Upper lobe of left lung (tissue), 4 donors: ENCODE results near the gene MACROD2.

Experiments used
- EP300 ChIP-seq, 4 donors: sonication (generic); formaldehyde crosslinking; IDR thresholded peaks; one replicate each; pipeline ENCODE4 v1.5.1; 2017; ENCODE audit warnings: antibody characterized with exemption in 4 of 4, control low read depth in 2 of 4
- POLR2A ChIP-seq, 4 donors: fragments of 450-650 bp; IDR thresholded peaks; one replicate each; pipeline ENCODE4 v1.5.1; 2016 to 2017; ENCODE audit warnings: antibody characterized with exemption in 4 of 4, mild to moderate bottlenecking in 2 of 4
- TF ChIP-seq, protein P1 (sequence below), 6 experiments: fragments of 450-650 bp in 4 of 6; fragments of 200-600 bp in 2 of 6; sonication (generic) in 2 of 6; IDR thresholded peaks; one replicate each; pipeline ENCODE4 v1.5.1; 2016 to 2019; ENCODE audit warnings: antibody characterized with exemption in 6 of 6

DNA sequence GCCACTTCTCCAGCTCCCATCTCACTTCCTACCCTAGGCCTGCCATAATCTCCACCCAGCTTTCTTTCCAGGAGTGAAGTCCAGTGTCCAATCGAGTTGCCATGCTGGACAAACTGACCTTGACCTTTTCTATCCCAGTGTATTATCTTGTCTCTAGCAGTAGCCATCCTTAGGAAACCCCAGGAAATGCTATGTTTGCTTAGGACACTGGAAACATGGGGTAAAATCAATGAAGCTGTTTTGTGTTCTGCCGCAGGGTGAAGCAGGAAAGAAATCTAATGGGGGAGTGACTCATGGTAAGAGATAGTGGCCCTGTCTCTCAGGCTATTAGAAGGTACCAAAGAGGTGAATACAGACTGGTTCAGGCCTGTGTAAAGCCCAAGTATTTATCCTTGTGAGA lies 1452.2 kb downstream of the MACROD2 start:
- TF ChIP-seq POLR2A (IDR thresholded peaks at IDR 0.05) = no peak
- TF ChIP-seq, protein P1, sequence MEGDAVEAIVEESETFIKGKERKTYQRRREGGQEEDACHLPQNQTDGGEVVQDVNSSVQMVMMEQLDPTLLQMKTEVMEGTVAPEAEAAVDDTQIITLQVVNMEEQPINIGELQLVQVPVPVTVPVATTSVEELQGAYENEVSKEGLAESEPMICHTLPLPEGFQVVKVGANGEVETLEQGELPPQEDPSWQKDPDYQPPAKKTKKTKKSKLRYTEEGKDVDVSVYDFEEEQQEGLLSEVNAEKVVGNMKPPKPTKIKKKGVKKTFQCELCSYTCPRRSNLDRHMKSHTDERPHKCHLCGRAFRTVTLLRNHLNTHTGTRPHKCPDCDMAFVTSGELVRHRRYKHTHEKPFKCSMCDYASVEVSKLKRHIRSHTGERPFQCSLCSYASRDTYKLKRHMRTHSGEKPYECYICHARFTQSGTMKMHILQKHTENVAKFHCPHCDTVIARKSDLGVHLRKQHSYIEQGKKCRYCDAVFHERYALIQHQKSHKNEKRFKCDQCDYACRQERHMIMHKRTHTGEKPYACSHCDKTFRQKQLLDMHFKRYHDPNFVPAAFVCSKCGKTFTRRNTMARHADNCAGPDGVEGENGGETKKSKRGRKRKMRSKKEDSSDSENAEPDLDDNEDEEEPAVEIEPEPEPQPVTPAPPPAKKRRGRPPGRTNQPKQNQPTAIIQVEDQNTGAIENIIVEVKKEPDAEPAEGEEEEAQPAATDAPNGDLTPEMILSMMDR (IDR thresholded peaks at IDR 0.05) = no peak
- no peak for TF ChIP-seq EP300 (IDR thresholded peaks at IDR 0.05)
